ENCODE measurements around the gene NBAS. TPM values are rescaled to one million over a fixed set of nuclear protein-coding genes. Genes with fewer than 3 reads are reported as not detected.

NBAS gene
- total and polyA plus RNA-seq, 7 donors = 19.5 to 52.8 (median 27.0) TPM

GRCh38 chr2:15510131-15510530 is 51.0 kb downstream of the NBAS start:
- Histone ChIP-seq H3K4me3 (no peak overlapping the region), H3K36me3 (ENCODE audit: insufficient read depth in 1 of 2, low read depth in 1 of 2) (peaks cover 9 to 60% of the 10 kb centered on the region in 2 donors), H3K9me3 (no peaks in the 10 kb centered on the region), H3K27me3 (ENCODE audit: insufficient read depth in 3 of 3, low read length in 2 of 3) (no peaks in the 10 kb centered on the region), H3K4me1 (no peaks in the 10 kb centered on the region), H3K27ac (no peak overlapping the region)
- DNase-seq (no peak), ATAC-seq (no peak)
- 95% methylated on average over 3 of the region's 3 CpGs for WGBS, 3 donors
- TF ChIP-seq CTCF (IDR thresholded peaks at IDR 0.05) = no peak
- intact Hi-C loops (cut with DNase I) = no loop called here

- no peak for TF ChIP-seq CTCF (IDR thresholded peaks at IDR 0.05)
- intact Hi-C loops (cut with DNase I) = no loop called here
- H3K27me3 ChIP-seq (ENCODE audit: insufficient read depth in 3 of 3, low read length in 2 of 3) = no peaks in the 10 kb centered on the region
- DNase-seq = no peak
- no peak overlapping the region for H3K27ac ChIP-seq
- peaks cover 9 to 59% of the 10 kb centered on the region in 2 donors for H3K36me3 ChIP-seq (ENCODE audit: insufficient read depth in 1 of 2, low read depth in 1 of 2)
- ATAC-seq = no peak
- H3K9me3 ChIP-seq = no peaks in the 10 kb centered on the region
- no peak overlapping the region for H3K4me3 ChIP-seq
- H3K4me1 ChIP-seq = no peaks in the 10 kb centered on the region
- WGBS, 3 donors = 93 to 96% (median 93%) methylated on average over 3 of the region's 3 CpGs
Observed at GRCh38 chr2:15507697-15508096, 53.4 kb downstream of the NBAS start.

- intact Hi-C loops (cut with DNase I) = no loop called here
- DNase-seq (no peak), ATAC-seq (no peak)
- TF ChIP-seq CTCF (IDR thresholded peaks at IDR 0.05) = no peak
- Histone ChIP-seq H3K9me3 (no peaks in the 10 kb centered on the region), H3K4me1 (no peaks in the 10 kb centered on the region), H3K27me3 (ENCODE audit: insufficient read depth in 3 of 3, low read length in 2 of 3) (no peaks in the 10 kb centered on the region), H3K4me3 (no peak overlapping the region), H3K36me3 (ENCODE audit: insufficient read depth in 1 of 2, low read depth in 1 of 2) (peaks cover 9 to 59% of the 10 kb centered on the region in 2 donors), H3K27ac (no peak overlapping the region)
- 69 to 79% (median 71%) methylated on average over 1 of the region's 1 CpG for WGBS, 3 donors
Observed at GRCh38 chr2:15507061-15507460, 54.1 kb downstream of the NBAS start.

- no peaks in the 10 kb centered on the region for H3K9me3 ChIP-seq
- no peak for TF ChIP-seq CTCF (IDR thresholded peaks at IDR 0.05)
- ATAC-seq (no peak), DNase-seq (no peak)
- WGBS, 3 donors = 78 to 86% (median 79%) methylated on average over 2 of the region's 2 CpGs
- no peaks in the 10 kb centered on the region for H3K4me1 ChIP-seq
- no peaks in the 10 kb centered on the region for H3K27me3 ChIP-seq (ENCODE audit: insufficient read depth in 3 of 3, low read length in 2 of 3)
- intact Hi-C loops (cut with DNase I) = no loop called here
- H3K27ac ChIP-seq = no peak overlapping the region
- peaks cover 10 to 57% of the 10 kb centered on the region in 2 donors for H3K36me3 ChIP-seq (ENCODE audit: insufficient read depth in 1 of 2, low read depth in 1 of 2)
- no peak overlapping the region for H3K4me3 ChIP-seq
Observed at GRCh38 chr2:15506229-15506819, 54.8 kb downstream of the NBAS start.

Data from psoas muscle (tissue), 8 donors.